GM12801 (cell line): Measurements from ENCODE around the gene NID2.

ENCODE experiments used
- CTCF ChIP-seq: IDR thresholded peaks from one replicate; pipeline ENCODE4 v1.5.1; 2011; ENCODE audit warnings: control low read depth; ENCODE audit not compliant: insufficient read length; ENCODE audit errors: extremely low read depth

The NID2 gene

GRCh38 chr14:52007211-52007610 lies 61.6 kb downstream of the NID2 start:
- no peak for TF ChIP-seq CTCF

GRCh38 chr14:52006361-52006760 lies 62.5 kb downstream of the NID2 start:
- TF ChIP-seq CTCF, result no peak

GRCh38 chr14:52005625-52006024 lies 63.2 kb downstream of the NID2 start:
- no peak for TF ChIP-seq CTCF

GRCh38 chr14:52003324-52003723 lies 65.5 kb downstream of the NID2 start:
- TF ChIP-seq CTCF, result no peak

- no peak for TF ChIP-seq CTCF
These were observed 66.3 kb downstream of the NID2 start for GRCh38 chr14:52002542-52002941.

GRCh38 chr14:52000696-52001095 lies 68.2 kb downstream of the NID2 start:
- TF ChIP-seq CTCF, result no peak

GRCh38 chr14:52000019-52000582 lies 68.8 kb downstream of the NID2 start:
- TF ChIP-seq CTCF, result no peak

GRCh38 chr14:51999084-51999483 lies 69.8 kb downstream of the NID2 start:
- TF ChIP-seq CTCF, result no peak
